HG03558 (cell line): Measurements from ENCODE around the gene PPM1N.

Experiments
- ATAC-seq: cut with Tn5 transposase; IDR thresholded peaks from one replicate; pipeline ENCODE4 v1.9.1; 2021; ENCODE audit warnings: moderate number of reproducible peaks; ENCODE audit not compliant: unreplicated experiment; ENCODE audit errors: extremely low read depth

The PPM1N gene

DNA sequence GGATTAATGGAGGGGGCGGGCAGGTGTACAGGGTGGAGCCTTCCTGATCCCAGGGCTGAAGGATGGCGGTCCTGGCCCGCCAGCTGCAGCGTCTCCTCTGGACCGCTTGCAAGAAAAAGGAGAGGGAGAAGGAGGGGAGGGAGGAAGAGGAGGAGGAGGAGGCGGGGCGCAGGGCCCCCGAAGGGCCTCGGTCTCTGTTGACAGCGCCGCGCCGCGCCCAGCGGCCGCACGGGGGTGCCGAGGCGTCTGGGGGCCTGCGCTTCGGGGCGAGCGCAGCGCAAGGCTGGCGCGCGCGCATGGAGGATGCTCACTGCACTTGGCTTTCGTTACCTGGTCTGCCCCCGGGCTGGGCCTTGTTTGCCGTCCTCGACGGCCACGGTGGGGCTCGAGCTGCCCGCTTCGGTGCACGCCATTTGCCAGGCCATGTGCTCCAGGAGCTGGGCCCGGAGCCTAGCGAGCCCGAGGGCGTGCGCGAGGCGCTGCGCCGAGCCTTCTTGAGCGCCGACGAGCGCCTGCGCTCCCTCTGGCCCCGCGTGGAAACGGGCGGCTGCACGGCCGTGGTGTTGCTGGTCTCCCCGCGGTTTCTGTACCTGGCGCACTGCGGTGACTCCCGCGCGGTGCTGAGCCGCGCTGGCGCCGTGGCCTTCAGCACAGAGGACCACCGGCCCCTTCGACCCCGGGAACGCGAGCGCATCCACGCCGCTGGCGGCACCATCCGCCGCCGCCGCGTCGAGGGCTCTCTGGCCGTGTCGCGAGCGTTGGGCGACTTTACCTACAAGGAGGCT lies at the start of gene PPM1N:
PPM1N (plus strand) TSS at position 33 of the 785 bp plus-strand sequence; CDS start at position 63, 30 bp downstream.
- ATAC-seq, result no peak

DNA sequence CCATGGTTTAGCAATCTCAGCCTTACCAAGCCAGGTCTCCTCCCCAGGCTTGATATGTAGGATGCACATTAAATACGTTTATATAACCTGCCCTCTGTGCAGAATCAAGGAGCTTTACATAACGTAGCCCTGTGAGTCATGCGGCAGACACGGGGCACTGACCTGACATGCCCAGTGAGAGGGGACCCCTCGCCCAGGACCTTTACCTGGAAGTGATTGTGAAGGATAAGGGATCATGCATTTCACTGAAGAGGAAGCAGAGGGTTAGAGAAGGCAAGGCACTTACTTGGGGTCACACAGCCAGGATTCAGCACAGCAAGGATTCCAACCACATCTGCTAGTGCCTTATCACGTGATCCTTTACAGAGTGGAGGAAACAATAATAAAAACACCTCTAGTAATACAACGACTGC lies 49.4 kb upstream of the PPM1N start:
- ATAC-seq, result no peak

- no peak for ATAC-seq
Measured at GRCh38 chr19:45450012-45450333, 48.3 kb upstream of the PPM1N start.

- ATAC-seq, result no peak
Measured at GRCh38 chr19:45451131-45451849, 47.0 kb upstream of the PPM1N start.

- no peak for ATAC-seq
Measured at GRCh38 chr19:45451850-45452387, 46.3 kb upstream of the PPM1N start.

DNA sequence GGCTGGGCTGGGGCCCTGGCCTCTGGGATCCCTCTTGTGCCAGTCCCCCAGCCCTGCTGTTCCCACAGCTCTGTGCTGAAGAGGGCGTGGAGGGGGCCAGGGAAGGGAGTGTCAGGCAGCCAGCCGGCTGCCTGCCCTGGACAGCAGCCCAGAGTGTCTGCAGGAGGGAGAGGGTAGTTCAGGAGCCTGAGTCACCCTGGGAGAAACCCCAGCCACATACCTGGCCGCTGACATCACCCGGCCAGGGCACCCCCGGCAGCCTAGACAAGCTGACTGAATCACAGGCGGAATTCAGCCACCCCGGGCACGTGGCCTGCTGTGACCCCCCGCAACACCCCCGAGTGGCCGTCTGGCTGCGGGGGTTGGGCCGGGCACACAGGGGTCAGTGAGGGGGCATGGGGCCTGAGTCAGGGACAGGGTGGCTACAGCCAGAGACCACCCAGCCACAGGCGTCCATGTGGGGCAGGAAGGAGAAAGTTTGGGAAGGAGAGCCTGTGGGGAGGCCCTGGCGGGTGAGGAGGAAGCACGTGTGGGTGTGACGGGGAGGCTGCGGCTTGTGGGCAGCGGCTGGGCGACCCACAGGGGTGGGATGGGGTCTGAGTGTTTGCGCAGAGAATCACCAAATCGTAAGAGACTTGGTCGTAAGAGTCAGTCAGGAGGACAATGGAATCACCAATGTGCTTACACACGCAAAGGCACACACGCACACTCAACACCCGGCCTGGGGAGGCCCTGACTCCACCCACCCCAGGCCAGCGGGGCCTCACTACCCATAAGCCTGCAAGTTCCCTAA lies 42.3 kb upstream of the PPM1N start:
- ATAC-seq, result no peak

- ATAC-seq, result no peak
Measured at GRCh38 chr19:45456500-45456815, 41.8 kb upstream of the PPM1N start.

DNA sequence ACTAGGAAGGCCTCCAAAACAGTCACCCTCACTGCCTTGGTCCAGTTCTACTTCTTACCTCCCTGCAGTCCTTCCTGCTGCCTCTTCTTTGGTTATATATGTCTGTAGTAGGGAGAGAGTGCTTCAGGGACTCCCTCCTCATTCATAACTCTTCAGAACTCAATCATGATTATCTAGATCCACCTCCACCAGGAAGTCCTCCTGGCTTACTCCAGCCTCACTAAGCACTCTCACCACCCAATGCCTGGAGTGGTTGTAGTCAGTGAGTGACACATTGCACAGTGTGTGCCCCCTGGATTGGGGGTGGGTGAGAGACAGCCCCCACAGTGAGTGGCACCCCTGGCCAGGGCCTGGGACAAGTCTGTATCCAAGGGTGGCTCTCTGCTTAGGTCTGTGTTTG lies 40.5 kb upstream of the PPM1N start:
- ATAC-seq, result no peak

DNA sequence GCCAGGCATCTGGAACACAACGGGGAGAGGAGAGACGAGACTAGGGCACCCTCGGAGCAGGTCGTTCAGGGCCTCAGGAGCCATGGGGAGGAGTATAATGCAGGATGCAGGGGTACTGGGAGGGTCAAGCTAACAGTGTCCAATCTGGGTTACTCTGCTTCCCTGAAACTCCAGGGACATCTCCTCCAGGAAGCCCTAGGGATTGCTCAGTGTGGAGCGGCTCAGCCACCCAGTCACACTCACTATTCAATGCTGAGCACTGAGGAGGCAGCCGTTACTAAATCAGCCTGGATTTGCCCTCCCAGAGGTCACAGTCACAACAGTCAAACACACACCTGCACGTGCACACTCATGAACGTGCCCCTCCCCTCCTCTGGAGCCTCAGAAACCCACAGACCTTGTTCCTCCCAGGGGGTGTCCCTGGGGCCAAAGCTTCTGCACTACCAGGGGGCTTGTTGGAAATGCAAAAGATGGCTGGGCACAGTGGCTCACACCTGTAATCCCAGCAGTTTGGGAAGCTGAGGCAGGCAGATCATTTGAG lies 37.4 kb upstream of the PPM1N start:
- no peak for ATAC-seq

GRCh38 chr19:45462174-45462573 lies 36.1 kb upstream of the PPM1N start:
- no peak for ATAC-seq

GRCh38 chr19:45463241-45463640 lies 35.0 kb upstream of the PPM1N start:
- no peak for ATAC-seq

DNA sequence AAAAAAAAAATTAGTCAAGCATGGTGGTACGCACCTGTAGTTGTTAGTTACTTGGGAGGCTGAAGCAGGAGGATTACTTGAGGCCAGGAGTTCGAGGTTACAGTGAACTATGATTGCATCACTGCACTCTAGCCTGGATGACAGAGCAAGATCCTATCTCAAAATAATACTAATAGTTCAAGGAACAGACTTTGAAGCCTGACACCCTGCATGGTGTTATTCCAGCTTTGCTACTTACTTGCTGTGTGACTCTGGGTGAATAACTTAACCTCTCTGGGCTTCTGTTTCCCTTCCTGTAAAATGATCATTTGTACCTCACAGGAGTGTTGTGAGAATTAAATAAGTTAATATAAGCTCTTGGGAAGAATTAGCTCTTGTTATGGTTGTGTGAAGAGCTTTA lies 34.0 kb upstream of the PPM1N start:
- no peak for ATAC-seq

- no peak for ATAC-seq
Measured at GRCh38 chr19:45464852-45465441, 33.3 kb upstream of the PPM1N start.

DNA sequence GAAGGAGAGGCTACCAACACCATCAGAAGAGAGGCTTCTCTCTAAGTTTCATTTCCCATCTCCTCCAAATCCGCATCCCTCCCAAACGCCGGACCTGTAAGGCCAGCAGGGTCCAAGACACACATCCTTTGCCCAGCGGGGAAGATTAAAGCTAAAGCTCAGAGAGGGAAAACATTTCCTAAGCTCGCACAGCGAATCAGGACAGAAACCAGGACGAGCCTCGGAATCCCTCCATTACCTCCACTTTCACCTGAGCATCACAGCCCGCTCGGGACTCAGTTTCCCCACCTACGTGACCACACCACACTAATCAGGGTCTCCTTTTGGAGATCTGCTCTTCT lies 31.2 kb upstream of the PPM1N start:
- ATAC-seq, result no peak

DNA sequence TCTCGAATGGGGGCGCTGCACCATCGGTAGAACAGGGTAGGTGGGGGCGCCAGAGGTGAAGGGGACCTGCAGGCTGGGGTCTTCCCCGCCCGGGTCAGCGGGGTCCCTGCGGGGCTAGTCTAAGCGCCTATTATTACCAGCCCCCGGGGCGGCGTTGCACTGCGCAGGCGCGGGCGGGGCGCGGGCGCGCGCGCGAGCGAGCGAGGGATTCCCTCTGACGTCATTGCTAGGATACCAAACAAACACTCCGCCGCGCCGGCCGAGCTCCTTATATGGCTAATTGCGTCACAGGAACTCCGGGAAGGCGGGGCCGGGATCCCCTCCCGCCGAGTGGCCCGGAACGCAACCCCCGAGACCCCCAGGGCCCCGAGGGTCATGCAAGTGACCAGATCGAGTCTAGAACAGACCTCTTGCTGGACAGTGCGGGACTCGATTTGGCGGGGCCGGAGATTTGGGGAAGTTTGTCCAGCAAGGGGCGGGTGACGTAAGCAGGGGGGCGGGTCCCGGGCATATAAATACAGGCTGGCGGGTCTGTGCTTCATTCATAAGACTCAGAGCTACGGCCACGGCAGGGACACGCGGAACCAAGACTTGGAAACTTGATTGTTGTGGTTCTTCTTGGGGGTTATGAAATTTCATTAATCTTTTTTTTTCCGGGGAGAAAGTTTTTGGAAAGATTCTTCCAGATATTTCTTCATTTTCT lies 30.6 kb upstream of the PPM1N start, which contains the start of gene FOSB:
FOSB (plus strand) TSS at position 541 of the 703 bp plus-strand sequence. CDS start 591 bp downstream, outside the sequence.
- no peak for ATAC-seq

DNA sequence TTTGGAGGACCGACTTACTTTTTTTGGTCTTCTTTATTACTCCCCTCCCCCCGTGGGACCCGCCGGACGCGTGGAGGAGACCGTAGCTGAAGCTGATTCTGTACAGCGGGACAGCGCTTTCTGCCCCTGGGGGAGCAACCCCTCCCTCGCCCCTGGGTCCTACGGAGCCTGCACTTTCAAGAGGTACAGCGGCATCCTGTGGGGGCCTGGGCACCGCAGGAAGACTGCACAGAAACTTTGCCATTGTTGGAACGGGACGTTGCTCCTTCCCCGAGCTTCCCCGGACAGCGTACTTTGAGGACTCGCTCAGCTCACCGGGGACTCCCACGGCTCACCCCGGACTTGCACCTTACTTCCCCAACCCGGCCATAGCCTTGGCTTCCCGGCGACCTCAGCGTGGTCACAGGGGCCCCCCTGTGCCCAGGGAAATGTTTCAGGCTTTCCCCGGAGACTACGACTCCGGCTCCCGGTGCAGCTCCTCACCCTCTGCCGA lies 30.0 kb upstream of the PPM1N start:
- ATAC-seq, result no peak

DNA sequence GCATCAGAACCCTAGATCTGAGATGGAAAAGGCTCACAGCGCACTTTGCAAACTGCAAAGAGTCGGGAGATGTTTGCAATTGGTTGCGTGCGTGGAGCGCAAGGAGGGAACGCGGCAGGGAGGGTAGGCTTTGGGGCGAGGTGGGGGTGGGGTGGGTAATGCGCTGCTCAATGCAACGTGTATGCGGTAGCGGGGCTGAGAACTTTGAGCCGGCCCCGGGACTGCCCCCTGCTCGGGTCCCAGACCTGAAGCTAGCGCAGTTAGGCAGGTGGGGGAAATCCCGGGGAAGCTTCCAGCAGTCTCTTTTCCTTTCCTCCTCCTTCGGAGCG lies 29.5 kb upstream of the PPM1N start:
- ATAC-seq, result no peak

GRCh38 chr19:45469132-45469944 lies 28.9 kb upstream of the PPM1N start:
- ATAC-seq, result peak; percentile 29
